RPMI7951 (cell line): ENCODE data around the gene TMEM50B. TPM values are rescaled to one million over a fixed set of nuclear protein-coding genes. Genes with fewer than 3 reads are reported as not detected.
A peak's percentile ranks its signal among the peaks of the same experiment; 100 is the strongest.
"Not testable (repeated sequence)": the region's sequence is repeated elsewhere in the genome, so short reads cannot be mapped to it uniquely, and the experiment has no call there.

Experiments used
- DNase-seq: peaks from one replicate; pipeline ENCODE4 v3.0.0-alpha.2; 2012; ENCODE audit warnings: low read depth
- total RNA-seq: library from RNA; depleted of rRNA; stranded (reverse); fragments of >200 nt; shearing (Covaris generic); gene quantifications from 2 replicates; pipeline ENCODE4 v1.2.3, GENCODE V29; 2014

TMEM50B gene
- total RNA-seq, 1 experiment from 2014 or later: 35.9 TPM

DNA sequence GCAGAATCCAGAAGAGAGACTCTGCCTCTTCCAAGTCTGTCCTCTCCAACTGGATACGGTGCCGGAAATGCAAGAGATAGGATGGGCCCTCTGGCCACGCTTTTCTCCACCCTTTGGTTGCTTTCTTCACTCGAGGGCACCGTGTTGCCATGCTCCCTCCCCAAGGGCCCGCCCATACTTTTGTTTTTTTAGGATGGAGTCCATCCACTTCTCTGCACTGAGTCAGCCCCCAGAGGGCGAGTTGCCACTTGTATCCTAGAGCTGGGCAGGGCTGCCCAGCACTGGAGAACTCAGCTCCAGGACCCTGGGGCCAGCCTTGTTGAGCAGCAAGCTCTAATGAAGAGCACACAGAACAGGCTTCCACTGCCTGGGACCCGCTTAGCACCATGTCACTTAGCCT is 51.1 kb downstream of the TMEM50B start:
- peak; percentile 87 for DNase-seq

DNA sequence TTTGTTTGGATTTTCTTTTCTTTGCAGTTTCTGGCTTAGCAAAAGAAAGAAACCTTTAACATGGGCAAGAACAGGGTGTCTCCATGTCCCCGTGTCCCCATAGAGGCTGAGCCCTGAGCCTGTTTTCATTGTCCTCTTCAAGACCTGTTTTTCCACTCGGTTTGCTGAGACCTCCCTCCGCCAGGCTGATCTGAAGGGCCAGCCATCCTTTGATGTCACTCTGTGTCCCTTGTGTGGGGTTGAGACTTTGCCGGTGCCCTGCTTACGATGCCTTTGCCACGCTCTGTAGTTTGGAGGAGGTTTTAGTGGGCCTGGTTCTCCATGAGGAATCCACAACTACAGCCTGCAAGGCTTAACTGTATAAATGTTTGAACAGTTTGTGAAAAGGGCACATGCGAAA is 52.7 kb downstream of the TMEM50B start:
- DNase-seq: no peak

GRCh38 chr21:33425825-33426224 is 53.9 kb downstream of the TMEM50B start:
- DNase-seq: no peak

DNA sequence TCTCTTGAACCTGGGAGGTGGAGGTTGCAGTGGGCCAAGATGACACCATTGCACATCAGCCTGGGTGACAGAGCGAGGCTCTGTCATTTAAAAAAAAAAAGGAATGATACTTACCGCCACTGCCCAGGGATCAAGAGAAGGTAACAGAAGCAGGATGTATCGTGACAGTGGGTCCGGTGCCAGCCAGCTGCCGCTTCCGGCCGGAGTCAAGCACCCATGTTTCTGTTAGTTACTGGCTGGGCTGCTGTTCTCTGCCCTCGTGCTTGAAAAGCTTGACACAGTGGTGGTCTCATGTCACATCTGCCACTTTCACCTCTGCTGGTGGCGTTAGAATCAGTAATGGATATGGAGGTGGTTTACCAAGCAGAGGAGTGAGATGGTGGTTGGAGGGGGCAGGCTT is 55.6 kb downstream of the TMEM50B start:
- DNase-seq: no peak

- no peak for DNase-seq
Observed at GRCh38 chr21:33421713-33422393, 57.9 kb downstream of the TMEM50B start.

DNA sequence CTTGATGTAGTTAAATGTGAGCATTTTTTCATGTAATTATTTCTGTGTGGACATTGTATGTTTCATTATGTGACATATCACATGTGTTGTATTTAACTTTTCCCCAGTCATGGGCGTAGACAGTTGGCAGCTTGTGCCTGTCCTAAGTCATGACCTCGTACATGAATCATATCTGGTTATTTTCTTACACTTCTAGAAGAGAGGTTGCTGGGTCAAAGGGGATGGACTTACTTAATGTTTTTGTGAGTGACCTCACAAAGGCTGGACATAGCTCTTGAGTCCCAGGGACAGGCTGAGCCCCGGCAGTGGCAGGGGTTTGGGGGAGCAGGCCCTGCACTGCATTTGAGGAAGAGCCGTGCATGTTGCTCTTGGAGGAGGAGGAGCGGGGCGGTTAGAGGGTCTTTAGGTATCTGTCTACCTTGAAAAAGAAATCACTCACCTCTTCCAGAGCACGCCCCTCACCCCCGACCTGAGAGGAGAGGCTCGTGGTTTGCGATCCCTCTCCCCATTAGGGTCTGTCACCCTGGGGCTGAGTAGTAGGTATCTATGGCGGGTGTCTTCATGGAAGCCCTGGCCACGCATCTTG is 60.1 kb downstream of the TMEM50B start:
- DNase-seq: peak; percentile 40

DNA sequence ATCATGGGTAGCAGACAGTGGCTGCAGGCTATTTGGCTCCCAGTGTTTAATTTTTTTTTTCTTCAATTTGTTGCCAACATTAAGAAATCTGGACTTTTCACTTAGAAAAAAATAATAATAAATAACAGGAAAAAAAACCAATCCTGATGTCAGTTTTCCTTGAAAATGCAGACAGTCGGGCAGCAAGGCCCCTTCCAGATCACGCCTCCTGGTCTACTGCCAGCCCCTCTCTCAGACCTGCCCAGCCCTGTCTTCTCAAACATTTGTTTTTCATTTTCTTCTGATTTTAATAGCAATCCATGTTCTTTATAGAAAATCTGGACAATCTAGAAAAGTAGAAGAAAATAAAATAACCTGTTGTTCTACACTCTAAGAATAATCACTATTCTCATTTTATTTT is 61.1 kb downstream of the TMEM50B start:
- no peak for DNase-seq

DNA sequence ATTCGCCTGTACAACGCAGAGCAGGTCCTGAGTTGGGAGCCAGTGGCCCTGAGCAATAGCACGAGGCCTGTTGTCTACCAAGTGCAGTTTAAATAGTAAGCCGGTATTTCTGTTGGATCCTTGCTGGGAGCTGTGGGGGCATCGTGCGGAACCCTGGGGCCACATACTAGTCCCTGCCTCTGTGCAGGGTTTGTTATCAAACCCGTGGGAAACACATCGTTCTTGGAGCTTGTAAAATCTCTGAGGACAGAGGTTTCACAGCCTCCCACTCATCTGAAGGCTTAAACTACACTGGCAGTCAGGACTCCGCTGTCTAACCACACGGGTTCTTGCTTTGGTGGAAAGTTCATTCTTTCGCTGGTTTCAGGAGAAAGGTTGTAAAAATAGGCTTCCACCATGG is 64.8 kb downstream of the TMEM50B start:
- no peak for DNase-seq

DNA sequence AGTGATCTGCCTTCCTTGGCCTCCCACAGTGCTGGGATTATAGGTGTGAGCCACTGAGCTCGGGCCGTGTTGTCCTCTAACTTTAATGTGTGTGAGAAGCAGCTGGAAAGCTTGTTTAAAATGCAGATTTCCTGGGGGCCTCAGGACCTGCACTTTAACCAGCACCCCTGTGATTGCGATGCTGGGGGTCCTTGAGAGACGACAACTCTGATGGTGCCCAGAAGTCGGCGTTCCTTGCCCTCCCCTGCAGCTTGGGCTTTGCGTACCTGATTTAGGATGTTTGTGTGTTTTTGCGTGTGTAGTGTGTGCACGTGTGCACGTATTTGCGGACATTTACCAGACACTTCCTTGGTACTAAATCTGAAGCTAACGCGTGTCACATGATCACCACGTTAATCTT is 65.7 kb downstream of the TMEM50B start:
- no peak for DNase-seq

GRCh38 chr21:33412832-33413519 is 66.8 kb downstream of the TMEM50B start:
- DNase-seq: no peak

- not testable (repeated sequence) for DNase-seq
Observed at GRCh38 chr21:33412439-33412831, 67.3 kb downstream of the TMEM50B start.

- DNase-seq: no peak
Observed at GRCh38 chr21:33411949-33412430, 67.8 kb downstream of the TMEM50B start.

DNA sequence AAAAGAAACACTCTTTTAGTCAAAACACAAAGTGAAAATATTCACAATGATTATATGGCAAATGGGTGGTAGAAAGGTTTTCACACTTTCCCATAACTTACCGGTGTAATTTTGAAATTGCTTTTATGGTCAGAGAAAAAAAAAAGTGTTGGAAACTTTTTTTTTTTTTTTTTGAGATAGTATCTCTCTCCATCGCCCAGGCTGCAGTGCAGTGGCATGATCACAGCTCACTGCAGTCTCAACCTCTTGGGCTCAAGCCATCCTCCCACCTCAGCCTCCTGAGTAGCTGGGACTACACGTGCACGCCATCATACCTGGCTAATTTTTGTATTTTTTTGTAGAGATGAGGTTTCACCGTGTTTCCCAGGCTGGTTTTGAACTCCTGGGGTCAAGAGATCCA is 73.3 kb downstream of the TMEM50B start:
- DNase-seq: no peak

GRCh38 chr21:33403786-33404585 is 75.8 kb downstream of the TMEM50B start:
- DNase-seq: peak; percentile 45

GRCh38 chr21:33403128-33403785 is 76.5 kb downstream of the TMEM50B start, which contains the start of gene IFNGR2:
IFNGR2 (plus strand) TSS chr21:33403413; CDS start chr21:33403544, 131 bp downstream.
- DNase-seq: peak; percentile 42

GRCh38 chr21:33402001-33402979 is 77.5 kb downstream of the TMEM50B start:
- DNase-seq: no peak

- DNase-seq: peak; percentile 88
Observed at GRCh38 chr21:33401630-33401992, 78.2 kb downstream of the TMEM50B start.
